B cell (primary cell): ENCODE results near the gene PPP2R5E.

Source experiments
- CTCF ChIP-seq: fragments of 200-600 bp; IDR thresholded peaks from one replicate; pipeline ENCODE4 v1.8.0; 2022; ENCODE audit warnings: antibody characterized with exemption, mild to moderate bottlenecking
- EZH2 ChIP-seq: IDR thresholded peaks from 2 replicates; pipeline ENCODE4 v1.6.1; 2012; ENCODE audit warnings: borderline replicate concordance, low read depth, mild to moderate bottlenecking, moderate library complexity, low read length; ENCODE audit not compliant: insufficient read depth, poor library complexity, severe bottlenecking

- TF ChIP-seq CTCF (no peak), EZH2 (no peak)
Observed at GRCh38 chr14:63432888-63433552, 110.2 kb downstream of the PPP2R5E start.
